Heart left ventricle (tissue), 13 donors: ENCODE data around the gene EDN3.

Source experiments
- CTCF ChIP-seq, 12 donors: fragments of 200-600 bp; sonication (generic) in 4 of 12; IDR thresholded peaks; one replicate each; pipeline versions ENCODE4 v1.5.0 to v1.8.0; 2018 to 2022; ENCODE audit warnings: antibody characterized with exemption in 12 of 12, mild to moderate bottlenecking in 5 of 12
- POLR2A ChIP-seq, 2 donors: fragments of 450-650 bp; IDR thresholded peaks; one replicate each; pipeline ENCODE4 v1.6.1; 2017; ENCODE audit warnings: antibody characterized with exemption in 2 of 2, mild to moderate bottlenecking in 2 of 2, moderate library complexity in 2 of 2
- donor health status: ischemic (EF 13 %, LVEDD 7.1; RV severe dilation, severe dysfunction).
- donor health status: DM: no; HTN: yes; CAD: no.
- donor health status: DM: no; HTN: no; CAD: no.
- donor health status: ischemic (EF 25% LVEDD 6.9; RV normal size, moderate dysfunction).
- donor health status: ischemic (EF 25% LVEDD 5.7; RV mildly dilated, moderate dysfunction).
- donor health status: ischemic (EF 35%, LVEDD 5.7; RV mildly dilated, moderate dysfunction).
- donor health status: nonischemic (EF 11% LVEDD 7.7; RV severe dilation, severe dysfunction).
- donor health status: DM: yes; HTN: yes; CAD: no.
- donor health status: PGD.
- donor health status: ischemic (EF 29% LVEDD 5.4; RV normal size, mild dysfunction).
- donor health status: nonischemic (EF 23%, LVEDD 6.1; RV moderate dilation, normal function).

- no peak for TF ChIP-seq CTCF (IDR thresholded peaks at IDR 0.05)
- no peak for TF ChIP-seq POLR2A (IDR thresholded peaks at IDR 0.05)
These were observed 30.0 kb upstream of the EDN3 start for GRCh38 chr20:59270380-59270779.
